Subcutaneous adipose tissue (tissue), 4 donors: ENCODE measurements around the gene LRIG2. TPM values are rescaled to one million over a fixed set of nuclear protein-coding genes. Genes with fewer than 3 reads are reported as not detected.

Experiments used
- total RNA-seq, 4 donors: library from RNA; depleted of rRNA; stranded (reverse); fragments of >200 nt; gene quantifications; one replicate each; pipeline ENCODE4 v1.1.0, GENCODE V29; 2016
- TF ChIP-seq, protein P1 (sequence below): fragments of 450-650 bp; IDR thresholded peaks from one replicate; pipeline ENCODE4 v1.5.1; 2016; ENCODE audit warnings: low read depth, mild to moderate bottlenecking, control low read depth, antibody characterized with exemption, moderate library complexity

LRIG2 gene
- total RNA-seq, 4 donors from 2014 or later: 16.6 to 26.6 (median 21.6) TPM

DNA sequence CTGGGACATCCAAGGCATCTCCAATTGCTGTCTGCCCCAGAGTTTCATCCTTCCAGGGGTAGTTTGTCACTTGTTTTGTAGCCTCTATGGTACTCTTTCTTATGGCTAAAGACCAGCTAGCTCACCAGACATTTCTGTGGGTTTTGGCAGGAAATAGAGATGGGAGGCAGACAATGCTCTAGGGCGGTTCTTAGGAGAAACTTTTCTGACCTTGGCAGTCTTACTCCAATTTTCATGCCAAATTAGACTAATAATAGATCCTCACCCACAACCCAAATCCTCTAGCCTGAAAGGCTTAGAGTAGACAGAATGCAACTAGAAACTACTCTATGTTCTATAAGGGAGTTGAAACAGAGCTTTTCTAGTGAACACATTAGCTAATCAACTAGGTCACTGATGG is 69.8 kb downstream of the LRIG2 start:
- TF ChIP-seq, protein P1, sequence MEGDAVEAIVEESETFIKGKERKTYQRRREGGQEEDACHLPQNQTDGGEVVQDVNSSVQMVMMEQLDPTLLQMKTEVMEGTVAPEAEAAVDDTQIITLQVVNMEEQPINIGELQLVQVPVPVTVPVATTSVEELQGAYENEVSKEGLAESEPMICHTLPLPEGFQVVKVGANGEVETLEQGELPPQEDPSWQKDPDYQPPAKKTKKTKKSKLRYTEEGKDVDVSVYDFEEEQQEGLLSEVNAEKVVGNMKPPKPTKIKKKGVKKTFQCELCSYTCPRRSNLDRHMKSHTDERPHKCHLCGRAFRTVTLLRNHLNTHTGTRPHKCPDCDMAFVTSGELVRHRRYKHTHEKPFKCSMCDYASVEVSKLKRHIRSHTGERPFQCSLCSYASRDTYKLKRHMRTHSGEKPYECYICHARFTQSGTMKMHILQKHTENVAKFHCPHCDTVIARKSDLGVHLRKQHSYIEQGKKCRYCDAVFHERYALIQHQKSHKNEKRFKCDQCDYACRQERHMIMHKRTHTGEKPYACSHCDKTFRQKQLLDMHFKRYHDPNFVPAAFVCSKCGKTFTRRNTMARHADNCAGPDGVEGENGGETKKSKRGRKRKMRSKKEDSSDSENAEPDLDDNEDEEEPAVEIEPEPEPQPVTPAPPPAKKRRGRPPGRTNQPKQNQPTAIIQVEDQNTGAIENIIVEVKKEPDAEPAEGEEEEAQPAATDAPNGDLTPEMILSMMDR: no peak

DNA sequence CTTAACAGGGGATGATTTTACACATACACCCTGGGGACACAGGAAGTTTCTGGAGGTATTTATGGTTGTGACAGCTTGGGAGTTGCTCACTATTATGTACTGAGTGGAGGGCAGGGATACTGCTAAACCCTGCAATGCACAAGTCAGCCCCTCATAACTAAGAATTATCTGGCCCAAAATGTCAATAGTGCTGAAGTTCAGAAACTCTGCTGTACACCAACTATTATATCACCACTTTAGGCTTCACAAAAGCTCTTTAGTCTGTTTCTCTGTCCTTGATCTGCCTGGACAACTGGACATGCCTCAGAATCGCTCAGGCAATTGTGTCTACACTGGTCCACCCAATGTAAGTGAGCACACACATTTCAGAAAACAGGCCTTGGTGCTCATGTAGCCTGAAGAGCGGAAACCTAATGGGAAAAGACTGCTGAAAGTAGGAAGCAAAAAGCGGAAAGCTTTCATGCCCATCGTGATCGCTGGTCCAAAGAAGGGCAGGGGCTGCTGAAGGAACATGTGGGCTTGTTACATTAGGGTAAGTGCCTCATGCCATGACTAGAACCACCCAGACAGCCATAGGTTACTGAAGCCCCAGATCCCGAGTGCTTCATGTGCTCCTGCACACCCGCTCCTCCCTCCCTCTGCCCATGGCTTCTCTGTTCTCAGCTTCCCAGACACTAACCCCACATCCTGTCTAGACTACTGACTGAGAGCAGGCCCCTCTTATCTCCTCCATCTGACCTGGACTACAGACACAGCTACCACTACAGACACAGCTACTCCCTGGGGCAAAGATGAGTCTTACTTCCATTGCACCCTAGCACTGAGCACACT is 73.5 kb downstream of the LRIG2 start:
- TF ChIP-seq, protein P1: no peak

DNA sequence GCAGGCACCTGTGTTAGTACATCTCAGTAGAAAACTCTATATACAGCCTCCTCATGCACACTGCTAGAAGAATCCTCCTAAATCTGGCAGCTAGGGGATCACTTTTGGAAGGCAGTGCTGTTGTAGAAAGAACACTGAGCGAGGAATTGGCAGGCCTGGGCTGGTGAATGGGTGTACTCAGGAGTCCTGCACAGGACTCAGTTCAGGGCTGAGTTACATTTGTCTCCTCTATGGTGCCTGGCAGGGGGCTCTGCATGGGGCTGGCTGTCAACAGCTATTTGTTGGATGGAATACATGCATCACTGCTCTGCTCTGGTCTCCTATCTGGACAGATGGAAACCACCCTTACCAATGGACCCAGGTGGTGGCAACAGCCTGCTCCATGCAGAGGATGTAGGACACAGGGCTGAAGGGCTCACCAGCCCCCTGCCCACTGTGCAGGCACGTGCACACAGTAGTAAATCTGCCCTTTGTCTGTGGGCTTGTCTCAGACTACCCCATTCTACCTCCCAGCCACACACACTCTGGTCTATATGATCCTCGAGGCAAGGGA is 74.2 kb downstream of the LRIG2 start:
- TF ChIP-seq, protein P1: no peak

DNA sequence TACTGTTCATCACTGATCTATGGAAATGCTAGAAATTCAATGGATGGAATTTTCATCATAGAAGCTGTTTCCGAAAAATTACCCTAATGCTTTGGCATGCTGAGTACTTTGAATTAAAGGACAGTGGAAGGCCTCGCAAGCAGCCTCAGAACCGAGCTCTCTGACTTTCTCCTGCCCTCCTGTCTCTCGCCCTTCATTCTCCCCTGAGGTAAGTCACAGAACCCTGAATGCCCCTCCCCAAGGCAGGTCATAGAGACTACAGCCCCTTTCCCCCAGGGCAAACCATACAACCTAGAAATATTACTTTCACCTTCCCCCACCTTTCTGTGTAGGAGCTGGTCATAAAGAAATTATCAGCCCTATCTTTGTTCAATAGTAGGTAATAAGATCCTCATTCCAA is 74.8 kb downstream of the LRIG2 start:
- TF ChIP-seq, protein P1: no peak

DNA sequence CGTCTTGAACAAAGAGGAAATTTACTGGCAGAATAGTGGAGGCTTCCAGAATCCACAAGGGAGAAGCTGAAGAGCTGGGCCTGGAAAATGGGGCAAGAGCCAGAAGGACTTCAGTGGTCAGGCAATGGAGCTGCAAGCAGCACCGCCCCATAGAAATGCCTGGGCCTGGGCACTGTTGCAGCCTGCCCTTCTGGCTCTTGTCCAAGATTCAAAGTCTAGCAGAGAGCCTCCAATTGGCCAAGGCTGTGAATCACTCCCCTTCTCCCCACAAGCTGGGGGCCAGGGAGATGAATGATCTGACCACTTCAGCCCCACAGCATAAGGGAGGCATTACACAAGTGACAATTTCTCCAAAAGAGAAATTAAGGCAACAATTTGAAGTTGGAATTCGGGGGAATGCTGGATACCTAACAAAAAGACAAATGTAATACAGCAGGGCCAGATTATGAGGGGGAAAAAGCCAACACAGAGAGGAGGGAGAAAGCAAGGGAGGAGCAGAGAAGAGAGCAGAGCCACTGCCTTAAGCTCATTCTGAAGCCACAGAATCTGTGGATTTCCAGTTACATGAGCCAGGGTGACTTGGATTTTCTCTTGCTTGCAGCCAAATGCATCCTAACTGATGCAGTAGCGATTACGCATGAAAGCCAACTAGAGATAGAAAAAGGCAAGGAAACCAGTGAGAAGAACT is 80.3 kb downstream of the LRIG2 start:
- TF ChIP-seq, protein P1: no peak

DNA sequence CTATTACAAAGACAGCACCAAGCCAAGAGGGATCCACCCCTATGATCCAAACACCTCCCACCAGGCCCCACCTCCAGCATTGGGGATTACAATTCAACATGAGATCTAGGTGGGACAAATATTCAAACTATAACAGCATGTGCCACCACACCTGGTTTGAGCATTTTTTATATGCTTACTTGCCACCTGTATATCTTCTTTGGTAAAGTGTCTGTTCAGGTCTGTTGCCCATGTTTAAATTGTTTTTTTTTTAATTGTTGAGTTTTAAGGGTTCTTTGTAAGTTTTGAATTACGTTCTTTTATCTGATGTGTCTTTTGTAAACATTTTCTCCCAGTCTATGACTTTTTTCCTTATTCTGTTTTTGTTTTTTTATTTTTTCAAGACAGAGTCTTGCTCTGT is 83.4 kb downstream of the LRIG2 start:
- TF ChIP-seq, protein P1: no peak

DNA sequence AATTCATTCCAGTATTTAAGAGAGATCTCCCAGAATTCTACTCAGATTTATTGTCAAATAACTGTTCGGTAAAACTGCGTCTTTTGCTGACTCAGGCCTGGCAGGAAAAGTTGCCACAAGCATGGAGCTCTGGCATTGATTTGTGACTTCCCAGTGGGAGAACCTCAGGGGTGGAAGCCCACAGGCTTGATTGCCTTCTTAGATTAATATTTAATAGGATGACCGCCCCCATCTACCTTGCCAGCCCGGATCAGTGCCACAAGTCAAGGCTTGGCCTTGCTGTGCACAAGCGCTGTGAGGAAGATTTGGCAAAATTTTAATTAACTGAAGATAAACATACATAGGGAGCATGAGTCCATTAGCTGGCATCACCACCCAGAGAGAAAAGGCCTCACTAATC is 93.5 kb downstream of the LRIG2 start:
- TF ChIP-seq, protein P1: no peak
